HG02870 (cell line): ENCODE data around the gene PPP1R27.

ENCODE experiments used
- ATAC-seq: cut with Tn5 transposase; IDR thresholded peaks from one replicate; pipeline ENCODE4 v1.9.1; 2021; ENCODE audit warnings: mild to moderate bottlenecking, moderate library complexity; ENCODE audit not compliant: unreplicated experiment

The PPP1R27 gene

GRCh38 chr17:81807210-81807719 lies 27.6 kb downstream of the PPP1R27 start:
- no peak for ATAC-seq

GRCh38 chr17:81806461-81807209 lies 28.2 kb downstream of the PPP1R27 start:
- no peak for ATAC-seq

GRCh38 chr17:81805707-81806460 lies 29.0 kb downstream of the PPP1R27 start:
- ATAC-seq, result no peak

- no peak for ATAC-seq
Measured at GRCh38 chr17:81804559-81805399, 30.1 kb downstream of the PPP1R27 start.

- no peak for ATAC-seq
Measured at GRCh38 chr17:81803728-81804558, 30.9 kb downstream of the PPP1R27 start, which contains the start of gene GCGR. Gene GCGR, plus strand, starts transcription at chr17:81804150. Its CDS starts 4,869 bp downstream, at chr17:81809019.

- ATAC-seq, result no peak
Measured at GRCh38 chr17:81802856-81803643, 31.8 kb downstream of the PPP1R27 start.

GRCh38 chr17:81802048-81802758 lies 32.6 kb downstream of the PPP1R27 start:
- no peak for ATAC-seq

GRCh38 chr17:81801327-81801726 lies 33.5 kb downstream of the PPP1R27 start:
- ATAC-seq, result no peak

- ATAC-seq, result no peak
Measured at GRCh38 chr17:81794509-81794908, 40.3 kb downstream of the PPP1R27 start.

GRCh38 chr17:81794074-81794476 lies 40.8 kb downstream of the PPP1R27 start:
- ATAC-seq, result no peak

GRCh38 chr17:81792675-81793615 lies 41.9 kb downstream of the PPP1R27 start:
- no peak for ATAC-seq
